ENCODE measurements around the gene SLC25A21. TPM values are rescaled to one million over a fixed set of nuclear protein-coding genes. Genes with fewer than 3 reads are reported as not detected.
"Not testable (repeated sequence)": the region's sequence is repeated elsewhere in the genome, so short reads cannot be mapped to it uniquely, and the experiment has no call there.

SLC25A21 gene
- total RNA-seq, 1 donor from 2014 or later, result not detected

GRCh38 chr14:36989806-36990205, 182.6 kb downstream of the SLC25A21 start:
- Mint-ChIP-seq H3K27me3 (no peaks in the 10 kb centered on the region), H3K36me3 (ENCODE audit: low read depth) (no peaks in the 10 kb centered on the region)
- no peak for TF ChIP-seq CTCF (IDR thresholded peaks at IDR 0.05)

DNA sequence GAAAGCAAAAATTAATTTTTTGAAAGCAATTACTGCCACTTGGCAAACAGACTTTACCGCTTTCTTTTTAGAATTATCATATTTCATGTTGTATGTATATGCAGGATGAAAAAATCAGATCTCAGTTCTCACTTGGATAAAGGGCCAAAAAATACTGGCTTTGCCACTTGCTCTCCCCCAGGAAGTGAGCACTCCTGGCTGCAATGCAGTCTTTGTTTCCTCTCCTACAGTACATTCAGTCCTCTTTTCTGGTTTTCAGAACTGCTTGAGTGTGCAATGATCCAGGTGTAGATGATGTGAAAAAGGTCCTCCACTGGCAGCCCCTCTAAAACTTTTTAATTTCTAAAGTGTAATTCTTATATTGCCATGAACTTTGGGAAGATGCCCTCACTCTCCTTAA, 183.4 kb downstream of the SLC25A21 start:
- H3K4me3 Mint-ChIP-seq, result no peak overlapping the region
- DNase-seq (no peak), ATAC-seq (ENCODE audit: low read depth) (no peak)
- no peaks in the 10 kb centered on the region for H3K4me1 Mint-ChIP-seq
- no peaks in the 10 kb centered on the region for H3K36me3 Mint-ChIP-seq (ENCODE audit: low read depth)
- H3K9me3 Mint-ChIP-seq, result peaks cover 1% of the 10 kb centered on the region
- intact Hi-C loops (cut with micrococcal nuclease), result no loop called here
- ChIA-PET POLR2A (no interaction called here), CTCF (no interaction called here)
- no peak overlapping the region for H3K27ac Mint-ChIP-seq
- no peak for TF ChIP-seq CTCF (IDR thresholded peaks at IDR 0.05)
- no peaks in the 10 kb centered on the region for H3K27me3 Mint-ChIP-seq

More at GRCh38 chr14:36989806-36990205, 182.6 kb downstream of the SLC25A21 start:
- ATAC-seq (ENCODE audit: low read depth), result no peak
- ChIA-PET POLR2A (no interaction called here), CTCF (no interaction called here)
- Mint-ChIP-seq H3K4me1 (no peaks in the 10 kb centered on the region), H3K4me3 (no peak overlapping the region), H3K9me3 (no peaks in the 10 kb centered on the region), H3K27ac (no peak overlapping the region)
- DNase-seq, result no peak
- intact Hi-C loops (cut with micrococcal nuclease), result no loop called here

DNA sequence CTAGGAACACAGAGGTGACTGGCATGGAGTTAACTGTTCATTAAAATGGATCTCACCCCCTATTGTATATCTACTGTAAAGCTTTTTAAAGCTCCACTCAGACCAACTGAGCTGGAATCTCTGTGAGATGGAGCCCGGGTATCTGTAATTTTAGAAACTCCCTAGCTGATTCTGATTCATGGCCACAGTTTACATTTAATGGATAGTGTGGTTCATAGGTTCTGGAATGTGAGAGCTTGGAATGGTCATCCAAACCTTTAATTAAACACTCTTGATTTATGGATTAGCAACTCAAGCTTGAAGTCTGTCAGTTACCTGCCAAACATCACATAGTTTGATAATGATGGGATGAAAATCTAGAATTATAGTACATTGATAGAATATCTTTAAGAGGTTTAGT, 183.8 kb downstream of the SLC25A21 start:
- Mint-ChIP-seq H3K4me3 (no peak overlapping the region), H3K27me3 (no peaks in the 10 kb centered on the region), H3K27ac (no peak overlapping the region), H3K9me3 (peaks cover 4% of the 10 kb centered on the region), H3K36me3 (ENCODE audit: low read depth) (no peaks in the 10 kb centered on the region), H3K4me1 (no peaks in the 10 kb centered on the region)
- ATAC-seq (ENCODE audit: low read depth) (no peak), DNase-seq (no peak)
- TF ChIP-seq CTCF (IDR thresholded peaks at IDR 0.05), result no peak
- ChIA-PET POLR2A (no interaction called here), CTCF (no interaction called here)
- intact Hi-C loops (cut with micrococcal nuclease), result no loop called here

DNA sequence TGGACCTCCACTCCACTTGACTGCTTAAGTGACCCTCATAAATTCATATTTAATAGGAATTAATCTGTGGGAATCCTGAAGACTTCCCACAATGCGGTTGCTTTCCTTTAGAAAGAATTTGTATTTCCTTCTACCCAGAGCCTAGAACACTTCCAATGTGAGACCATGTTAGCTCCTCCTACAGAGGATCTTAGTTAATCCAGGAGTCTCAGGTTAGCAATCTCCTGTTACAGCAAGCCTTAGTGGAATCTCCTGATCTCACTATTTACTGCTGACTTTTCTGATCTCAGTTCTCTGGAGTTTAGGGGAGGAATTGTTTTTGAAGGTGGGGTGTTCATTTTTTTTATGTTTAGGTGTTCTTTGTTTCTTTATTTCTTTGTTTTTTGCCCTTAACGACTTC, 186.0 kb downstream of the SLC25A21 start:
- Mint-ChIP-seq H3K4me3 (no peak overlapping the region), H3K27me3 (no peaks in the 10 kb centered on the region), H3K36me3 (ENCODE audit: low read depth) (no peaks in the 10 kb centered on the region), H3K4me1 (no peaks in the 10 kb centered on the region), H3K9me3 (peaks cover 5% of the 10 kb centered on the region), H3K27ac (no peak overlapping the region)
- TF ChIP-seq CTCF (IDR thresholded peaks at IDR 0.05), result no peak
- DNase-seq (no peak), ATAC-seq (ENCODE audit: low read depth) (no peak)
- intact Hi-C loops (cut with micrococcal nuclease), result no loop called here
- ChIA-PET POLR2A (no interaction called here), CTCF (no interaction called here)

DNA sequence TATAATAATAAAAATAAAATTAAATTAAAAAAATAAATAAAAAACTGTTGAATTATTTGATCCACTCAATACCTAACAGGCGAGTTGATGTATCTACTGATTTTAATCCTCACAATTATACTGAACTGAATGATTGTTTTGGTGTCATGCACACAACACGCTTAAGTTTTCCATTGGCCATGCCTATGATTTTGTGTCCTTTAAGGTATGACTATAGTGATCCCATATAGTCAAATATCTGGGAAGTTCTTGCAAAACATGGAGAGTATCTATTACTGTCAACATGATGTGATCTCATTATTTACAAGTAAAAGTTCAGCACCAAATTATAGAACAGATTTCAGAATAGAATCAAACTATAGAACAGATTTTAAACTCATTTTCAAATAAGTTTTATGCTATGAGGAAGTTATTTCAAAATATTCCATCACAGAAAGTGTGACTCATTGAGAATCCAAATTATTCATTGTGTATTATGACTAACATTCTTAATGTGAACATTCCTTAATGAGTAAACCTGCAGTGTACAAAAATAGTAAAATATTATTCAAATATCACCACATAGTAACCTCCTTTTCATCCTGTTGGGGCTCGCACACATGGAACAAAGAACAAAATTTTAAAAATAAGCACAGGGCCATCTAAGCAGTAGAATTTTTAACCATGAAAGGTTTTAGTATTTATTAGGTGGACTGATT, 190.4 kb downstream of the SLC25A21 start:
- ATAC-seq (ENCODE audit: low read depth), result no peak
- no peak for TF ChIP-seq CTCF (IDR thresholded peaks at IDR 0.05)
- H3K27ac Mint-ChIP-seq, result no peak overlapping the region
- intact Hi-C loops (cut with micrococcal nuclease), result no loop called here
- ChIA-PET POLR2A (no interaction called here), CTCF (no interaction called here)
- peaks cover 9% of the 10 kb centered on the region for H3K9me3 Mint-ChIP-seq
- no peaks in the 10 kb centered on the region for H3K36me3 Mint-ChIP-seq (ENCODE audit: low read depth)
- no peaks in the 10 kb centered on the region for H3K27me3 Mint-ChIP-seq
- H3K4me3 Mint-ChIP-seq, result no peak overlapping the region
- no peak for DNase-seq
- H3K4me1 Mint-ChIP-seq, result no peaks in the 10 kb centered on the region

DNA sequence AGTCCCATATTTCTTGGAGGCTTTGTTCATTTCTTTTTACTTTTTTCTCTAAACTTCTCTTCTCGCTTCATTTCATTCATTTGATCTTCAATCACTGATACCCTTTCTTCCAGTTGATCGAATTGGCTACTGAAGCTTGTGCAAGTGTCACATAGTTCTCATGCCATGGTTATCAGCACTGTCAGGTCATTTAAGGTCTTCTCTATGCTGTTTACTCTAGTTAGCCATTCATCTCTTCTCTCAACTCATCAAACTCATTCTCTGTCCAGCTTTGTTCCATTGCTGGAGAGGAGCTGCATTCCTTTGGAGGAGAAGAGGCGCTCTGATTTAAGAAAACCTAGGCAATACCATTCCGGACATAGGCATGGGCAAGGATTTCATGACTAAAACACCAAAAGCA, 192.0 kb downstream of the SLC25A21 start:
- H3K4me1 Mint-ChIP-seq; intact Hi-C loops (cut with micrococcal nuclease); H3K27me3 Mint-ChIP-seq; H3K4me3 Mint-ChIP-seq; POLR2A ChIA-PET; CTCF ChIA-PET; ATAC-seq (ENCODE audit: low read depth); H3K27ac Mint-ChIP-seq; DNase-seq; H3K36me3 Mint-ChIP-seq (ENCODE audit: low read depth): not testable (repeated sequence)
- peaks cover 12% of the 10 kb centered on the region for H3K9me3 Mint-ChIP-seq

Data from activated B cell treated with CpG ODN at 0.5 μM for 24 hours (primary cell).